KMS-11 (cell line): Measurements from ENCODE around the gene ATP9B.

ENCODE experiments used
- H2AFZ ChIP-seq: fragments of 200-600 bp; sonication (generic); 2 replicates; pipeline ENCODE4 v1.6.1; 2016; ENCODE audit warnings: antibody characterized with exemption, mixed run types, low read depth
- H3K27ac ChIP-seq: fragments of 200-600 bp; sonication (generic); 2 replicates; pipeline ENCODE4 v1.6.1; 2016; ENCODE audit warnings: mild to moderate bottlenecking, mixed run types
- H3K27me3 ChIP-seq: fragments of 200-600 bp; sonication (generic); 2 replicates; pipeline ENCODE4 v1.6.1; 2017; ENCODE audit warnings: mild to moderate bottlenecking, low read depth, mixed run types, moderate library complexity; ENCODE audit not compliant: insufficient read depth
- H3K36me3 ChIP-seq: fragments of 200-600 bp; sonication (generic); 2 replicates; pipeline ENCODE4 v1.6.1; 2017; ENCODE audit warnings: mild to moderate bottlenecking, mixed run types; ENCODE audit not compliant: insufficient read depth
- H3K4me1 ChIP-seq: fragments of 200-600 bp; sonication (generic); 2 replicates; pipeline ENCODE4 v1.6.1; 2016; ENCODE audit warnings: mild to moderate bottlenecking, low read depth, mixed run types; ENCODE audit not compliant: poor library complexity, severe bottlenecking
- H3K4me2 ChIP-seq: fragments of 200-600 bp; sonication (generic); 2 replicates; pipeline ENCODE4 v1.7.0; 2016; ENCODE audit warnings: mild to moderate bottlenecking, mixed run types
- H3K4me3 ChIP-seq: fragments of 200-600 bp; sonication (generic); IDR thresholded peaks from 2 replicates; pipeline ENCODE4 v1.6.1; 2017; ENCODE audit warnings: low read depth, low read length, mixed read lengths; ENCODE audit not compliant: insufficient read depth
- H3K79me2 ChIP-seq: fragments of 200-600 bp; sonication (generic); 2 replicates; pipeline ENCODE4 v1.6.1; 2016; ENCODE audit warnings: low read depth, mixed run types; ENCODE audit not compliant: insufficient read depth
- H3K9ac ChIP-seq: fragments of 200-600 bp; sonication (generic); 2 replicates; pipeline ENCODE4 v1.6.1; 2016; ENCODE audit warnings: mild to moderate bottlenecking, mixed run types
- H4K20me1 ChIP-seq: fragments of 200-600 bp; sonication (generic); 2 replicates; pipeline ENCODE4 v1.6.1; 2016; ENCODE audit warnings: mild to moderate bottlenecking, mixed run types; ENCODE audit not compliant: insufficient read depth
- TF ChIP-seq, protein P1 (sequence below): fragments of 200-600 bp; sonication (generic); conservative IDR thresholded peaks from 2 replicates; pipeline ENCODE4 v1.6.1; 2017; ENCODE audit warnings: low read depth, mild to moderate bottlenecking, antibody characterized with exemption, low read length, moderate library complexity, mixed read lengths

The ATP9B gene

DNA sequence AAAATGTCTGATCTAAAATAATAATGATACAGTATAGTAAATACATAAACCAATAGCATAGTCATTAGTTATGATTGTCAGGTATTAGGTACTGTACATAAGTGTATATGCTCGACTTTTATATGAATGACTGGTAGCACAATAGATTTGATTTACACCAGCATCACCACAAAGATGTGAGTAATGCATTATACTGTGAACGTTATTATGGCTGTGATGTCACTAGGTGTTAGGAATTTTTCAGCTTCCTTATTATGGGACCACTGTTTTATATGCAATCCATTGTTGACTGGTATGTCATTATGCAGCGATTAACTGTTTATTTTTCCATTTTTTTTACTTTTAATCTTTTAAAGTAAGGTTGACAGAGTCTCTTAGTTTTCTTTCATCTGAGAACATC lies 23.7 kb downstream of the ATP9B start:
- no peaks in the 10 kb centered on the region for H3K27me3 ChIP-seq
- no peak overlapping the region for H3K27ac ChIP-seq
- no peaks in the 10 kb centered on the region for H3K4me1 ChIP-seq
- H3K4me2 ChIP-seq: no peak overlapping the region
- H3K4me3 ChIP-seq: no peak overlapping the region
- no peaks in the 10 kb centered on the region for H4K20me1 ChIP-seq
- peaks cover 83% of the 10 kb centered on the region for H3K79me2 ChIP-seq
- TF ChIP-seq, protein P1, sequence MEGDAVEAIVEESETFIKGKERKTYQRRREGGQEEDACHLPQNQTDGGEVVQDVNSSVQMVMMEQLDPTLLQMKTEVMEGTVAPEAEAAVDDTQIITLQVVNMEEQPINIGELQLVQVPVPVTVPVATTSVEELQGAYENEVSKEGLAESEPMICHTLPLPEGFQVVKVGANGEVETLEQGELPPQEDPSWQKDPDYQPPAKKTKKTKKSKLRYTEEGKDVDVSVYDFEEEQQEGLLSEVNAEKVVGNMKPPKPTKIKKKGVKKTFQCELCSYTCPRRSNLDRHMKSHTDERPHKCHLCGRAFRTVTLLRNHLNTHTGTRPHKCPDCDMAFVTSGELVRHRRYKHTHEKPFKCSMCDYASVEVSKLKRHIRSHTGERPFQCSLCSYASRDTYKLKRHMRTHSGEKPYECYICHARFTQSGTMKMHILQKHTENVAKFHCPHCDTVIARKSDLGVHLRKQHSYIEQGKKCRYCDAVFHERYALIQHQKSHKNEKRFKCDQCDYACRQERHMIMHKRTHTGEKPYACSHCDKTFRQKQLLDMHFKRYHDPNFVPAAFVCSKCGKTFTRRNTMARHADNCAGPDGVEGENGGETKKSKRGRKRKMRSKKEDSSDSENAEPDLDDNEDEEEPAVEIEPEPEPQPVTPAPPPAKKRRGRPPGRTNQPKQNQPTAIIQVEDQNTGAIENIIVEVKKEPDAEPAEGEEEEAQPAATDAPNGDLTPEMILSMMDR: no peak
- H2AFZ ChIP-seq: no peak overlapping the region
- no peaks in the 10 kb centered on the region for H3K36me3 ChIP-seq
- H3K9ac ChIP-seq: no peak overlapping the region

DNA sequence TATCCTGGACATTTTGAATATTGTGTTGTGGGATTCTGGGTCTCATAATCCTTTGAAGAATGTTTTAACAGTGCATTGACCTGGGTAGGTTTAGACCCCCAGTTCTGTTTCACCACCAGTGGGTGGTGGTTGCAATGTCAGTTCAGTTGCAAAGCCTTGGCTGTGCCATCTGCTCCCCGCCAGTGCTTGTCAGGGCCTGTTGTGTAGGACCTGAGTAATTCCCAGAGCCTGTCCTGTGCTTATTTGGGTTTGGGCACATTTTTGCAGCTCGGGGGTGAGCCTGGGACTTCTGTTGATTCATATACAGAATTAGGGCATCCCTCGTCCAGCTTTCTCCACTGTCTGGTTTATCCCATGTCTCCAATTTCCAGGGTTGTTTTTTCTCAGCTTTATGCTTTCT lies 24.8 kb downstream of the ATP9B start:
- Histone ChIP-seq H3K9ac (no peak overlapping the region), H3K79me2 (peaks cover 78% of the 10 kb centered on the region), H3K27me3 (no peaks in the 10 kb centered on the region), H3K36me3 (peaks cover 2% of the 10 kb centered on the region; the same call in 1 of the 2 replicates), H4K20me1 (no peaks in the 10 kb centered on the region), H3K4me1 (no peaks in the 10 kb centered on the region), H3K4me2 (no peak overlapping the region), H3K27ac (no peak overlapping the region), H2AFZ (no peak overlapping the region), H3K4me3 (no peak overlapping the region)
- TF ChIP-seq, protein P1: no peak

DNA sequence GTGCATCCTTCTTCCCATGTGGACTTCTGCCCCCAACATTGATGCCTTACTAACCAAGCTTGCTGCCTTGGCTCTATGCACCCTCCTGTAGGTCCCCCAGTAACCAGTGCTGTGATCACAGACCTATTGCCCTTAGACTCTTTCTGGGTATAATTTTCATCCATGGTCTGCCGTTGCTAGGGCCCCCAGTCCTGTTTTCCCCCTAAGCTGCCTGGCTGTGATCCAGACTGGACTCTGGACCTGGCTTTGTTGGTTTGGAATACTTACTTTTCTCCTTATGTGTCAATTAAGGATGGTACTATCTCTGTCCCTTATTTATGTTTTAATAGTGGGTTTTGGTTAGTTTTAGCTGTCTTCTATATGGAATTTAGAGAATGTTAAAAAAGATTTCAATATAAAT lies 26.0 kb downstream of the ATP9B start:
- no peak overlapping the region for H3K9ac ChIP-seq
- H3K27me3 ChIP-seq: no peaks in the 10 kb centered on the region
- H3K36me3 ChIP-seq: peaks cover 5% of the 10 kb centered on the region; the same call in 1 of the 2 replicates
- H3K4me1 ChIP-seq: no peaks in the 10 kb centered on the region
- no peak overlapping the region for H3K4me3 ChIP-seq
- no peaks in the 10 kb centered on the region for H4K20me1 ChIP-seq
- H2AFZ ChIP-seq: no peak overlapping the region
- peaks cover 70% of the 10 kb centered on the region for H3K79me2 ChIP-seq
- TF ChIP-seq, protein P1: no peak
- no peak overlapping the region for H3K4me2 ChIP-seq
- H3K27ac ChIP-seq: no peak overlapping the region

DNA sequence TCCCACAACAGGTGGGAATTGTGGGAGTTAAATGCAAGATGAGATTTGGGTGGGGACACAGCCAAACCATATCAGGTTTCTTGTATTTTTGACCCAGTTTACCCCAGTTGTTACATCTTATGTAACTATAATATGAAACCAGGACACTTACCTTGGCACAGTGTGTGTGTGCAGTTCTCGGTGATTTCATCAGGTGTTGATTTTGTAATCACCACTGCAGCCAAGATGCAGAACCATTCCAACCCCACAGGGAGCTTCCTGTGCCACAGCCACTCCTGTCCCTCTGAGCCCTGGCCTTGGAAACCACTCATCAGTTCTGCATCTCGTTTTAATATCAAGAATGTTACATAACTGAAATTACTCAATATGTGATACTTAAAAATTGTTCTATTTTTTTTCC lies 31.8 kb downstream of the ATP9B start:
- Histone ChIP-seq H4K20me1 (no peaks in the 10 kb centered on the region), H3K4me2 (no peak overlapping the region), H3K9ac (no peak overlapping the region), H3K36me3 (peaks cover 5% of the 10 kb centered on the region; the same call in 1 of the 2 replicates), H3K27ac (no peak overlapping the region), H3K4me3 (no peak overlapping the region), H2AFZ (no peak overlapping the region), H3K4me1 (no peaks in the 10 kb centered on the region), H3K79me2 (peaks cover 39% of the 10 kb centered on the region), H3K27me3 (no peaks in the 10 kb centered on the region)
- TF ChIP-seq, protein P1: no peak
